PC-3 (cell line): ENCODE measurements around the gene NUP62. TPM values are rescaled to one million over a fixed set of nuclear protein-coding genes. Genes with fewer than 3 reads are reported as not detected.
A peak's percentile ranks its signal among the peaks of the same experiment; 100 is the strongest.

Source experiments
- ATAC-seq: fragments of 200-7000 bp; cut with Tn5 transposase; 2 replicates; pipeline ENCODE4 v1.9.1; 2020; ENCODE audit warnings: mild to moderate bottlenecking, moderate library complexity
- BruUV-seq: library from RNA; stranded (reverse); fragments of 400-500 nt; replicated peaks from 2 replicates; lab custom pipeline; 2021; lab: Mats Ljungman, UMichigan
- CTCF ChIA-PET: fragments of 300-600 bp; sonication (Branson Sonifier 250); formaldehyde crosslinking; loops from one replicate; lab custom pipeline; 2022; ENCODE audit warnings: antibody characterized with exemption; lab: Charles Lee
- POLR2A ChIA-PET: fragments of 300-600 bp; sonication (Branson Sonifier 250); formaldehyde crosslinking; loops from one replicate; lab custom pipeline; 2022; ENCODE audit warnings: antibody characterized with exemption; ENCODE audit not compliant: unreplicated experiment; lab: Charles Lee
- DNase-seq: peaks from one replicate; pipeline ENCODE4 v3.0.0-alpha.2; 2015
- H2AFZ ChIP-seq: fragments of 300-600 bp; sonication (generic); 2 replicates; pipeline ENCODE4 v1.6.0; 2016; ENCODE audit warnings: antibody characterized with exemption, low read length
- H3F3A ChIP-seq: fragments of 300-600 bp; sonication (generic); one replicate; pipeline ENCODE4 v1.6.0; 2017; ENCODE audit warnings: antibody characterized with exemption, low read length, control low read depth, mild to moderate bottlenecking; ENCODE audit not compliant: unreplicated experiment
- H3K27ac ChIP-seq: fragments of 300-600 bp; sonication (generic); 2 replicates; pipeline ENCODE4 v1.5.1; 2016; ENCODE audit warnings: mild to moderate bottlenecking, low read length
- H3K27me3 ChIP-seq: fragments of 300-600 bp; sonication (generic); 2 replicates; pipeline ENCODE4 v1.6.1; 2016; ENCODE audit warnings: low read length, mixed read lengths
- H3K36me3 ChIP-seq: fragments of 300-600 bp; sonication (generic); 2 replicates; pipeline ENCODE4 v1.6.1; 2016; ENCODE audit warnings: low read depth, mixed run types, low read length, mixed read lengths
- H3K4me1 ChIP-seq: fragments of 300-600 bp; sonication (generic); 2 replicates; pipeline ENCODE4 v1.5.1; 2016; ENCODE audit warnings: low read length; ENCODE audit not compliant: insufficient read depth
- H3K4me2 ChIP-seq: fragments of 300-600 bp; sonication (generic); 2 replicates; pipeline ENCODE4 v1.6.0; 2016; ENCODE audit warnings: low read length
- H3K4me3 ChIP-seq: fragments of 300-600 bp; sonication (generic); 2 replicates; pipeline ENCODE4 v1.5.1; 2016; ENCODE audit warnings: mild to moderate bottlenecking, low read length, mixed read lengths
- H3K79me2 ChIP-seq: fragments of 300-600 bp; sonication (generic); 2 replicates; pipeline ENCODE4 v1.6.1; 2017; ENCODE audit warnings: low read length, mixed read lengths
- H3K9ac ChIP-seq: fragments of 300-600 bp; sonication (generic); 2 replicates; pipeline ENCODE4 v1.6.0; 2016; ENCODE audit warnings: mild to moderate bottlenecking, low read length
- H3K9me2 ChIP-seq: fragments of 300-600 bp; sonication (generic); replicated peaks from 2 replicates; pipeline ENCODE4 v1.6.1; 2016; ENCODE audit warnings: mixed run types, low read length, mixed read lengths
- H3K9me3 ChIP-seq: fragments of 300-600 bp; sonication (generic); 2 replicates; pipeline ENCODE4 v1.6.1; 2016; ENCODE audit warnings: low read length, mixed read lengths
- H4K20me1 ChIP-seq: fragments of 300-600 bp; sonication (generic); 2 replicates; pipeline ENCODE4 v1.6.1; 2016; ENCODE audit warnings: low read length, mixed read lengths
- EZH2 ChIP-seq: fragments of 300-600 bp; sonication (generic); IDR thresholded peaks from one replicate; pipeline ENCODE4 v1.6.1; 2017; ENCODE audit warnings: antibody characterized with exemption, mild to moderate bottlenecking, low read length; ENCODE audit not compliant: unreplicated experiment
- EZH2phosphoT487 ChIP-seq: fragments of 300-600 bp; sonication (generic); IDR thresholded peaks from 2 replicates; pipeline ENCODE4 v1.6.1; 2018; ENCODE audit warnings: mild to moderate bottlenecking, antibody characterized with exemption, low read length, borderline replicate concordance
- intact Hi-C: fragments of 100-400 bp; cut with micrococcal nuclease; formaldehyde crosslinking; loops from 2 replicates; pipeline ENCODE4 v1.9.0; 2023
- total RNA-seq: library from RNA; depleted of rRNA; stranded (reverse); fragments of >200 nt; gene quantifications from 2 replicates; pipeline ENCODE4 v1.2.3, GENCODE V29; 2014
- TF ChIP-seq, protein P1 (sequence below): fragments of 300-600 bp; sonication (generic); conservative IDR thresholded peaks from 2 replicates; pipeline ENCODE4 v1.5.1; 2017; ENCODE audit warnings: antibody characterized with exemption, low read depth, mild to moderate bottlenecking, low read length

Gene NUP62
- total RNA-seq, 1 experiment from 2014 or later, result 129 TPM

DNA sequence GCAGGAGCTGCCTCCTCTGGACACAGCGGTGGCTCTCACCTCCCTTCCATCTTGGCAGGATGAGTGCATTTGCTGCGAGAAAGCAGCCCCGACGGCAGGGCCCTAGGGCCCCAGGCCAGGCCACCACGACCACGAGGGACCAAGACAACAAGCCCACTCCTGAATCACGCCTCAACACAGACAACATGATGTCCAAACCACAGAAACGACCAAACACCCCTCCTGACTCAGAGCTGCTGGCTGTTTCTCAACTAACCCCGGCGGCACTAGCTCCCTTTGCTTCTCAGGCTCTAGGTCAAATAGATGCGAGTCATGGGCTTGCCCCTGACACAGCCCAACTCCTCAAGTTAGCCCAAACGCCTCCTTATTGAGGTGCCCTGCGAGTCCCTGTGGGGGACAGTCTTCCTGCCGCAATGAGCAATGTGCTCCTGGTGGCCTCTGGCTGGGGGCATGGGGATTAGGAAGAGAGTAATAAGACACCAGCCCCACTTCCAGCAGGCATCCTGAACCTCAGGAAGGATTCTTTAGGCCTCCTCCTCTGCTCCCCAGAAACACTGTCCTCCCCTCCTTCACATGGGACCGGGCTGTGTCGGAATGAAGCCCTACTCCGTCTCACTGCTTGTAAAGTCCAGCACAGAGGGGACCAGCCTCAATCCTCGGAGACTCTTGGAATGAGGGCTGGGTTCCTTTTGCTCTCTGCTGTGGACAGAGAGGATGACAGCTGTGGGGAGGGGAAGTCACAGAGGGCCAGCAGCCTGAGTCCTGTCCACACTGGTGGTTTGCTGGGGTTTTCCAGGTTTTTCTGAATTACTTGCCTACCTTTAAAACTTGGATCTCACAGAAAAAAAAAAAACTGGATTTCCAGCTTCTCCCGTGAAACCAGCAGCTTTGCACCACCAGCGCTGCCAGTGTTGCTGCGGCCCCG is 7.2 kb downstream of the NUP62 start:
- H3K9ac ChIP-seq, result no peak overlapping the region
- ATAC-seq, result peak; percentile 35; the same call in 1 of the 2 replicates
- no peak overlapping the region for H2AFZ ChIP-seq
- H3F3A ChIP-seq, result no peaks in the 10 kb centered on the region
- ChIA-PET CTCF (no interaction called here), POLR2A (no interaction called here)
- no peak overlapping the region for H3K27ac ChIP-seq
- no peaks in the 10 kb centered on the region for H3K27me3 ChIP-seq
- H3K9me3 ChIP-seq, result no peaks in the 10 kb centered on the region
- DNase-seq, result peak; percentile 40
- H3K4me2 ChIP-seq, result no peak overlapping the region
- BruUV-seq, result no TSS peak
- intact Hi-C loops, result no loop called here
- peaks cover 75% of the 10 kb centered on the region for H3K36me3 ChIP-seq
- no peak overlapping the region for H3K4me3 ChIP-seq
- peaks cover 12% of the 10 kb centered on the region for H3K4me1 ChIP-seq
- no peaks in the 10 kb centered on the region for H3K9me2 ChIP-seq
- H4K20me1 ChIP-seq, result peaks cover 73% of the 10 kb centered on the region
- H3K79me2 ChIP-seq, result peaks cover 97% of the 10 kb centered on the region
- TF ChIP-seq EZH2phosphoT487 (no peak), EZH2 (no peak)
- TF ChIP-seq, protein P1, sequence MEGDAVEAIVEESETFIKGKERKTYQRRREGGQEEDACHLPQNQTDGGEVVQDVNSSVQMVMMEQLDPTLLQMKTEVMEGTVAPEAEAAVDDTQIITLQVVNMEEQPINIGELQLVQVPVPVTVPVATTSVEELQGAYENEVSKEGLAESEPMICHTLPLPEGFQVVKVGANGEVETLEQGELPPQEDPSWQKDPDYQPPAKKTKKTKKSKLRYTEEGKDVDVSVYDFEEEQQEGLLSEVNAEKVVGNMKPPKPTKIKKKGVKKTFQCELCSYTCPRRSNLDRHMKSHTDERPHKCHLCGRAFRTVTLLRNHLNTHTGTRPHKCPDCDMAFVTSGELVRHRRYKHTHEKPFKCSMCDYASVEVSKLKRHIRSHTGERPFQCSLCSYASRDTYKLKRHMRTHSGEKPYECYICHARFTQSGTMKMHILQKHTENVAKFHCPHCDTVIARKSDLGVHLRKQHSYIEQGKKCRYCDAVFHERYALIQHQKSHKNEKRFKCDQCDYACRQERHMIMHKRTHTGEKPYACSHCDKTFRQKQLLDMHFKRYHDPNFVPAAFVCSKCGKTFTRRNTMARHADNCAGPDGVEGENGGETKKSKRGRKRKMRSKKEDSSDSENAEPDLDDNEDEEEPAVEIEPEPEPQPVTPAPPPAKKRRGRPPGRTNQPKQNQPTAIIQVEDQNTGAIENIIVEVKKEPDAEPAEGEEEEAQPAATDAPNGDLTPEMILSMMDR, result no peak

DNA sequence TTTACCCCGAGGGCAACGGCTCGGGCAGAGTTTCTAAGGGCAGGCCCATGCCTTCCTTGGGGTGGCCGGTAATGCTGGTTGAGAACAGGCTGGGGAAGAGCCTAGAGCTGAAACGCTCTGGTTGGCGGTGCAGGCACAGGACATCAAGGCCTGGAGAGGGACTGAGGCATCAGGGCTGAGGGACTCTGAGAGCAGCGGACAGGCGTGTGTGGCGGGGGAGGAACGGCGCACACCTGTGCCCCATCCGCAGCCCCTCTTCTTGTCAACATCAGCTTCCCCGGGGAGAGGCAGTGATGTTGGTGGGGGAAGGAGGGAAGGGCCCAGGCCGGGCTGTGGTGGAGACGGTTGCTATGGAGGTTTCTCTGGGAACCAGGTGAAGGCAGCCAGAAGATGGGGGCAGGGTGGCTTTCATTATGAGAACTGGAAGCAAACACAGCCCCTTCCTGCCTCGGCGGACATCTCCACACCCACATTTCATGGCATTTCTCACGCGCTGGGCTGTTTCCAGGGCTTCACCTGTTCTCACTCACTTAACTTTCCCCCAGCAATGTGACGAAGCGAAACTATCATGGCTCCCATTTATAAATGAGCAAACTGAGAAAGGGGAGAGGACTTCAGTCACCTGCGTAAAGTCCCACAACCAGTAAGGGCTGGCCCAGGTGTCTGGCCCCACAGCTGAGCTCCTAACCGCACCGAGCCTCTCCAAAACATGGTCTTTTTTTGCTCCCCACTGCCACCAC is 8.5 kb downstream of the NUP62 start:
- no peak overlapping the region for H2AFZ ChIP-seq
- TF ChIP-seq EZH2 (no peak), EZH2phosphoT487 (no peak)
- TF ChIP-seq, protein P1, result no peak
- peaks cover 5% of the 10 kb centered on the region for H3K4me1 ChIP-seq
- ATAC-seq (no peak), DNase-seq (no peak)
- CTCF ChIA-PET, result no interaction called here
- H3K9me3 ChIP-seq, result no peaks in the 10 kb centered on the region
- H3K4me3 ChIP-seq, result no peak overlapping the region
- no peaks in the 10 kb centered on the region for H3K27me3 ChIP-seq
- intact Hi-C loops, result no loop called here
- H3K27ac ChIP-seq, result no peak overlapping the region
- peaks cover 94% of the 10 kb centered on the region for H3K79me2 ChIP-seq
- peaks cover 70% of the 10 kb centered on the region for H4K20me1 ChIP-seq
- no peak overlapping the region for H3K4me2 ChIP-seq
- no peaks in the 10 kb centered on the region for H3K9me2 ChIP-seq
- H3F3A ChIP-seq, result no peaks in the 10 kb centered on the region
- BruUV-seq, result no TSS peak
- peaks cover 74% of the 10 kb centered on the region for H3K36me3 ChIP-seq
- POLR2A ChIA-PET, result no interaction called here
- no peak overlapping the region for H3K9ac ChIP-seq
